ENCODE measurements around the gene LRMDA.

The LRMDA gene

GRCh38 chr10:75398692-75399460 is 32.5 kb upstream of the LRMDA start:
- TF ChIP-seq CTCF (IDR thresholded peaks at IDR 0.05; ENCODE audit: low read depth, low read length, missing control alignments) = no peak
- DNase-seq (ENCODE audit: low read depth) = no peak
- no peak overlapping the region for H3K4me3 ChIP-seq (ENCODE audit: low read depth, low read length)

- peak; percentile 32 for TF ChIP-seq CTCF (IDR thresholded peaks at IDR 0.05; ENCODE audit: low read depth, low read length, missing control alignments)
- no peak for DNase-seq (ENCODE audit: low read depth)
- H3K4me3 ChIP-seq (ENCODE audit: low read depth, low read length) = no peak overlapping the region
These were observed 31.8 kb upstream of the LRMDA start for GRCh38 chr10:75399461-75400162.

DNA sequence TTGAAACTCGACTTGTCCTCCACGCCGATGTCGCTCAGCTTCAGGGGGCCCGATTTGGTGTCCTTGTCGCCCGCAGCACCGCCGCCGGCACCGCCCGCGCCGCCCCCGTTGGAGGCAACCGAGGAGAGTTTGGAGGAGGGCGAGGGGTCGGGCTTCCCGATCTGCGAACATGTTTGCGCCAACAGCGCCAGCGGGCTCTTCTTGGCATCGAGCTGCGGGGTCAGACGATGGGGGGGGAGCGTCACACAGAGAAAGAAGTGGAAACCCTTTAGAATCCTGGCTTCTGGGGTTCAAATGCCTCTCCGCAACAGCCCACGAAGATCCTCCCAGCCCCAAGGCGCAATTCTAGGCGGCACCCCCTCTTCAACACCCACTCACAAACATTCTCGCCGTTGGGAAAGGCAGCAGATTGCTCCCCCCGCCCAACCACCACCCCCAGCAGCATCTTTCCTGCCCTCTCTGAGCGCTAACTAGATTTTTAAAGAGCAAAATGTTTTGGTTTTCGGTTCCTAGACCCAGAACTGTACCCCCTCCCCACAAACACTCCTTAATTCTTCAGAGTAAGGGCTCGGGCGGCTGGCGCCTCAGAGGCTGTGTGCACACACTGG is 31.2 kb upstream of the LRMDA start:
- no peak overlapping the region; the same call in 1 of the 2 replicates for H3K4me3 ChIP-seq (ENCODE audit: low read depth, low read length)

GRCh38 chr10:75400771-75401568 is 30.5 kb upstream of the LRMDA start:
- DNase-seq (ENCODE audit: low read depth) = no peak
- H3K4me3 ChIP-seq (ENCODE audit: low read depth, low read length) = peak overlapping the region; percentile 40
- no peak for TF ChIP-seq CTCF (IDR thresholded peaks at IDR 0.05; ENCODE audit: low read depth, low read length, missing control alignments)

More for the DNA sequence above, 31.2 kb upstream of the LRMDA start:
- TF ChIP-seq CTCF (IDR thresholded peaks at IDR 0.05; ENCODE audit: low read depth, low read length, missing control alignments) = no peak
- DNase-seq (ENCODE audit: low read depth) = no peak

DNA sequence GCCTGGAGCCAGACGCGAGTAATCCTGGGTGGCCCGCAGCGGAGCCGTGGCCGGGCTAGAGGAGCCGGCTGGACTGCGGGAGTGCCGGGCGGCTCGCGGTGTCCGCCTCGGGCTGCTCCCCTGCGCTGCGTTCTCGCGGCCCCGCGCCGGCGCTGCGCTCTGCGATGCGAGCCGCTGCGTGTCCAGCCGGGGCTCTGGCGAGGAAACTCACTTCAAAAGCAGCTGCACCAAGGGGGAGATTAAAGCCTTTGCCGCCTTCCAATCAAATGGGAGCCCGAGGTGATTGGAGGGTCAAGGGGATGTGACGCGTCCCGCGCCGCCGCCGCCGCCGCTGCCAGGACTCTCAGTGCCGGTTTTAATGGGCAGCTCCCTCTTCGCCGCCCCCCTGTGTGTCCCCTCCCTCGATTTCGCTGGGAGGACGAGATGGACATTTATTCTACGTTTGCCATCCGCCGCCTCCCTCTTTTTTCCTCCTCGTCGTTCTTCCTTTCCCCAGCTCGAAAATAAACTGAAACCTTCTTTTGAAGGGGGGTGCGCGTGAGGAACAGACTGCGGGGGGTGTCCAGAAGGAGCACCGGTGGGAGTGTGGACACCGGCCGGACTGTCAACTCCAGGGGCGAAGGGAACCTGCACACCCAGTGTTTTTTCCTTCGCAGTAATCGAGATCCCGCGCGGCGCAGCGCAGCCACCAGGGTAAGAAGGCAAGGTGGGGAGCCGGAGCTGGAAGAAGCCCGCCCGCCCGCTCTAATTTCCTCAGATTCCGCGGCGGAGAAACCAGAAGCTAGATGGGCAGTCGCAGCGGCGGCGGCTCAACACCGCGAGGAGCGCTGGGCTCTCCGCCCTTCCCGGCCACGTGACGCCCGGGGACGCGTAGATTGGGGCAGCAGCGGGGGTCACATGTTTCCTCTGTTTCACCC is 29.6 kb upstream of the LRMDA start, which contains the start of gene ZNF503:
Gene ZNF503, minus strand, starts transcription at position 196 of the 917 bp plus-strand sequence. CDS start 345 bp downstream, outside the sequence.
- H3K4me3 ChIP-seq (ENCODE audit: low read depth, low read length) = peak within 1 kb of the TSS; percentile 40
- no peak for DNase-seq (ENCODE audit: low read depth)
- TF ChIP-seq CTCF (IDR thresholded peaks at IDR 0.05; ENCODE audit: low read depth, low read length, missing control alignments) = no peak
